HG02943 (cell line): Measurements from ENCODE around the gene LARP6.
"Not testable (repeated sequence)": the region's sequence is repeated elsewhere in the genome, so short reads cannot be mapped to it uniquely, and the experiment has no call there.

Experiments used
- ATAC-seq: cut with Tn5 transposase; IDR thresholded peaks from one replicate; pipeline ENCODE4 v1.9.1; 2021; ENCODE audit warnings: mild to moderate bottlenecking, low read depth, moderate library complexity; ENCODE audit not compliant: unreplicated experiment

Gene LARP6

DNA sequence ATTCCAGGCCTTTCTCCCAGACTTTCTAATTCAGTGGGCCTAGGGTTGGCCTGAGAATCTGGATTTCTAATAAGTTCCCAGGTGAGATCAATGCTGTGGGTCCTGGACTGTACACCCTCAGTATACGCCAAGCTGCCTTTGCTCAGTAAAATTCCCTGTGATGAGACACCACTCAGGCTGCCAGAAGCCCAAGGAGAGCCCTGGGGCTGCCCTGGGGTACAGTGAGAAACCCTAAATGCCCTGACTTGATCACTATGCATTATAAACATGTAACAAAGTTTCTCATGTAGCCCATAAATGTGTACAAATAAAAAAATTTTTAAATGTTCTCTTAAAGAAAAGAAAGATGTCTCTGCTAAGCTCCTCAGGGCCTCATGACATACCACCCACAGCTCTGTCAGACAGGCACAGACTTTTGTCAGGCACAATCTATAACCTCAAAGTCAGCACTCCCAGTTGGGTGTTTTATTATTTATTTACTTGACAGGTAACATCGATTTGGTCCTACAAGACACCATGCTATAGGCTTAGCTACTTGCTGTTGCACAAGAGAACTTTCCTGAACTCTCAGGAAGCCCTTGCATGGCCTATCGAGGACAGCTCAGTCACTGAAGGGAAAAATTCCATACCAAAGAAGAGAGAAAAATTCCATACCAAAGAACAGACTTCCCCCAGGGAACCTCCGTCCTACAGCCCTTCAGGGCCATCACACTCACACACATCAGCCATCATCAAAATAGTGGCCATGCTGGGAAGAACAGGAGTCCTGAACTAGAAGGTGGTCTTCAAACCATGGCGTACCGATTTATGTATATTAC is 22.7 kb downstream of the LARP6 start:
- no peak for ATAC-seq

DNA sequence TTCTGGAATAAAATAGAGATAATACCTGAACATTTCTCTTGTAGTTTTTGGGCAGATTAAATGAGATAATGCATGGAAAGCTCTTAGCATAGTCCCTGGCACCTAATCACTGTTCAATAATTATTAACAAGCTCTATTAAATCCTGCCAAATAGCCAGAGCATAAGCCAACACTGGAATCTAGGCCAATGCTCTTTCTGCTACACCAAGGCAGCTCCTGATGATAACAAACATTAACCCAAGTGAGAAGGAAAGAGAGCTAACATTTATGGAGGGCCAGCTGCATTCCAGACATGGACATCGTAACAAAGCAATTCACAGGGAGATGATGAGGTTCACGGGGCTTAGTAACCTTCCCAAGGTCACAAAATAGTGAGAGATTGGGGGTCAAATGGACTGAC is 23.3 kb downstream of the LARP6 start:
- ATAC-seq = no peak

DNA sequence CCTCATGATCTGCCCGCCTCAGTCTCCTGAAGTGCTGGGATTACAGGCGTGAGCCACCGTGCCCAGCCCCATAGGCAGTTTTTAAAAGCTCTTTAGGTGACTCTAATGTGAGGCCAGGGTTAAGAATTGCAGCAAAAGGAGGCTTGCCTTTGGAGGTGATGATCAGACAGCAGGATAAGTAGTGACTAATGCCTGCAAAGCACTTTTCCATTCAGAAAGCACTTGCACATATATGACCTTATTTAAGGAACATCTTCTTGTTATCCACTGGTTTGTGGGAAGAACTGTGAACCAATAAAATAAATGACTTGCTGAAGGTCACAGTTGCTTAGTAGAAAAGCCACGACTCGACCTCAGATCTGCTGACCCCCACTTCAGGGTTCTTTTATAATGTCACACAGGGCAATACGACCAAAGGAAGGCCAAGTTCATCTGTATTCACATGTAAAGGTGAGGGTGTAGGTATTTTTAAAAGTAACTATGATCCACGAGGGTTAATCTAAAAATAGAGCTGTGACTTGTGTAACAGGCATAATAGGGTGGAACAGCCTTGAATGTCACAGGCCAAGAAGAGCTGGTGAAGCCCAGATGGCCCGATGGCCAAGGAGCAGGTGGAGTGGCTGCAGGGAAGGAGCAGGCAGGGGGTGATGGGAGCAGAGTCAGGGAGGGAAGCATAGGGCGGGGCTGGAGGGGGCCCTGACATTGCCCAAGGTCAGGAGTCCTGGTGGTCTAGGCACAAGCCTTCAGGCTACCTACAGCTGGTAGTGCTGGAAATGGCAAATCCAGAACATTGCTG is 24.4 kb downstream of the LARP6 start:
- no peak for ATAC-seq

DNA sequence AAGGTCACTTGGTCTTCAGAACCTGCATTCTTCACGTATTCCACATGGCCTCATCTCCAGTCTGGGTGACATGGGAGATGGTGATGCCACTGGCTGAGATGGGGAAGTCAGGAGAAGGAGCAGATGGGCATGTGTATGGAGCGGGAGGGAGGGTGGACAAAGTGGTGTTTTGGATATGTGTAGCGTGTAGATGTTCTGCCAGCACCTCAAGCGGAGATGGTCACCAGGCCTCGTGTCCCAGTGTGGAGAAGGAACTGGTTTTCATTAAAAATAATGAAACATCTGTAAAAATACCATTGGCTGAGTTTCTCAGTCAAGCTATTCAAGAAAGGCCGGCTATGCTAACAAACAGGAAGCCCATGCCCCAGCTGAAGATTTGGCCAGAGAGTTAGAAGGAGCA is 26.2 kb downstream of the LARP6 start:
- no peak for ATAC-seq

- no peak for ATAC-seq
These were observed 27.3 kb downstream of the LARP6 start for GRCh38 chr15:70826634-70827033.

DNA sequence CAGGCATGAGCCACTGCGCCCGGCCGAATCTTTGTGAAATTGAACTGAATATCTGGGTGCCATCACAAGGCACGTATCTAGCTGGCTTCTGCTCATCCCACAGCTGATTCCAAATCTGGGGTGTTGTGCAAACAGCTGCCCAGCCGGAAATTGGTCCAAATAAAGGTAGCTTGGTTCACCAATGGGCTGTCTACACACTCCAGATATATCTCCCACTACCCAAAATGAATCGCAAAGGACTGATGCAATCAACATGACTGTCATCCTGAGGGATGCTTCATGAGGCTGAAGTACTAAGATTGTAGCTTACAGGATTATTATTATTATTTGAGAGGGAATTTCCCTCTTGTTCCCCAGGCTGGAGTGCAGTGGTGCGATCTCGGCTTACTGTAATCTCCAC is 28.1 kb downstream of the LARP6 start:
- ATAC-seq = no peak

DNA sequence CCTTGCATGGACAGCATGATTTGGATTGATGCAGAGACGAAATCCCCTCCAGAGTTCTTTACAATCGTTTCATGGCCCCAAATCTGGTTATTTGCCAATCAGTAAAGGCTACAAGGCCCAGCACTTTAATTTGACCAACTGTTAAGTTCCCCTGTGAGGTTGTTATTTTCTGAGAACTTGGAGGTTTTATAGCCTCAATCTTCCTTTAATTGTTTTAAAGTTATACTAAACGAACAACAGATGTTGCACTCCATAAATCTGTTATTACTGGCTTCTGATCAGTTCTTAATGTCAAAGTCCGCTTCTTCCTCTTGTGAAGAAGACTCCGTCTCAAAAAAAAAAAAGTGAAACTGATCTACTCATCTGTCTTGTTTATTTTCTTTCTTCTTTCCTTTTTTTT is 30.8 kb downstream of the LARP6 start:
- no peak for ATAC-seq

GRCh38 chr15:70820214-70820613 is 33.7 kb downstream of the LARP6 start:
- no peak for ATAC-seq

- no peak for ATAC-seq
These were observed 35.4 kb downstream of the LARP6 start for GRCh38 chr15:70818580-70818979.

DNA sequence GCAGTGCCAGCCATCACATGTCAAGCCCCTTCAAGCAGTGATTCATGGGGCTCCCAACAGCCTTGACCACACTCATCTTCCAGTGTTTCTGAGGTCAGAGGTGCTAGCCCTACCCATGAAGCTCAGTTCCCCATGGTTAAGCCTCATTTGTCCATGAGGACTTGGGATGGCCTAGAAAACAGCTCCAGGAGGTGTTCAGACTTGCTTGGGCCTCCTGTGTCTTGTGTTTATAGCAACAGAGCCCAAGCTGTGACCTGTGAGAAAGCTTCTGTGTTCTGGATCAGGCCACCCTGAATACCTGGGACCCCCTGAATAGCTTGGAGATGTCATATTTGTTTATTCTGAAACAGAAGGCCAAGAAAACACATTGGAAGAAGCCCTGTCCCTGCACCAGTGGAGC is 36.7 kb downstream of the LARP6 start:
- ATAC-seq = no peak

DNA sequence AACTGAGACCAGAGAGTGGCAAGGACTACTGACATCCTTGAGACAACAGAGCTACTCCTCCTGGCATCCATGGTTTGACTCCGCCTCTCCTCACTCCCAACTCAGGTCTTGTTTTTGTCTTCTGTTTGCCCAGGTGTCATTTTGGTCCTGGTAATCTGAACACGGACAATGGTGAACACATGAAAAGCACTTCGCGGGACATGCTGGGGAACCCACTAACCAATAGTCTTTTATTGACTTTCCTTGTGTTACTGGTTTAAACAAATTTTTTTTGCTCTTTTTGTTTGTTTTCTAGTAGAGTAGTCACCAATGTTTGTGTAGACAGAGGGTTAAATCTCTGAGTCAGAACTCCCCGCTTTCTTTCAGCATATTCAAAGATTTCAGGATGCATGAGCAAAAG is 38.4 kb downstream of the LARP6 start:
- ATAC-seq = no peak

DNA sequence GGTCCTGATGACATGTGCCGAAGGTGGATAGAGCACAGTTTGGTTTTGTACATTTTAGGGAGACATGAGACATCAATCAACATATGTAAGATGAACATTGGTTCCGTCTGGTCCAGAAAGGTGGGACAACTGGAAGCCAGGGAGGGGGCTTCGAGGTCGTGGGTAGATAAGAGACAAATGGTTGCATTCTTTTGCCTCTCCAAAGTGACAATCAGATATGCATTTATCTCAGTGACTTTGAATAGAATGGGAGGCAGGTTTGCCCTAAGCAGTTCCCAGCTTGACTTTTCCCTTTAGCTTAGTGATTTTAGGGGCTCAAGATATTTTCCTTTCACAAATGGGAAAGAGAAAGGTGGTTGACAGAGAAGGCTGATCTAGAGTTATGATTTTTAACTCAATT is 38.9 kb downstream of the LARP6 start:
- not testable (repeated sequence) for ATAC-seq

DNA sequence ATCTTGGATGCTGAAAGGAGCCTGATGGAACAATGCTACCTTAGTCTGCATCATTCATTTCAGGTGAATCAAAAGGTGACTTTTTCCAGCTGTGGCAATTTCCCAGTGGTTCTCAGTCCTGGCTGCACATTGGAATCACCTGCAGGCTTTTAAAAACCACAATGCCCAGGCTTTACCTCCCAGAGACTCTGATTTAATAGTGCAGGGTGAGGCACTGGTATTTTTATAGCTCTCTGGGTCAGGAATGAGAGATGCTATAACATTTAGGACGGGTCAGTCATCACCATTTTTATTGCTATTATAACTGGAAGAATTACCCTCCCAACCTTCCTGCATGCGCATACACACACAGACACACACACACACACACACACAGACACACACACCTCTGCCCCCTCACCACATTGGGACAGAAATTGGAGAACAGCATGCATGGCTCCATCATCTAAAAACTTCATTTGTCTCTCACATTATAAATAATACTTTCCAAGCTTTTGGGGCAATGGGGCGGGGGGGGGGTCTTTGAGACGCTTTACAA is 41.1 kb downstream of the LARP6 start:
- no peak for ATAC-seq

DNA sequence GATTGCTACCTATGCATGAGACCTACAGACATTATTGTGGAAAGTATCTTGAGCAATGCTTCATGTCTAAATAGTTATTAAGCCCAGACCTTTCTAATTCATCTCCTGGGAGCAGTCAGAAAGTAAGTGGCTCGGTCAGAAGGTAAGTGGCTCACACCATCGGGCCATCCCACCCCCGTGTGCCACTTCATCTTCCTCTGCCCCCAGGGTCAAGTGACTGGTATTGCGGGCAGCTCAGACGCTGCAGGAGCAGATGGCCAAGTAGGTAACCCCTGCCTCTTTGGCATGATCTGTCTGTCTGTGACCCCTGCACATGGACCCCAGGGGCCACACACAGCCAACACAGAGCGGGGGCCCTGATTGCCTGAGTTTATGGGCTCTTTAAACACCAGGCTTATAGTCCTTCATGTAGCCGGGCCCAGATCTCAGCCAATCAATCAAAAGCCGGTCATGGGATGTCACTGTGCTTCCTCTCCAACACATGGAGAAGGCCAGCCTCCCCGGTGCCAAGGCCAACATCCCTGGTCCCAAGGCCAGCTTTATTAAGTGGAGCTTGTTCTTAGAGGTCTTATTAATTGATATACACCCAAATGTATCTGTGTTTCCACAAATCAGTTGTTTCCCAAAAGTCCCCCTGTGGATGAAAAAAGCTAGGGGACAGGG is 42.9 kb downstream of the LARP6 start:
- ATAC-seq = no peak

DNA sequence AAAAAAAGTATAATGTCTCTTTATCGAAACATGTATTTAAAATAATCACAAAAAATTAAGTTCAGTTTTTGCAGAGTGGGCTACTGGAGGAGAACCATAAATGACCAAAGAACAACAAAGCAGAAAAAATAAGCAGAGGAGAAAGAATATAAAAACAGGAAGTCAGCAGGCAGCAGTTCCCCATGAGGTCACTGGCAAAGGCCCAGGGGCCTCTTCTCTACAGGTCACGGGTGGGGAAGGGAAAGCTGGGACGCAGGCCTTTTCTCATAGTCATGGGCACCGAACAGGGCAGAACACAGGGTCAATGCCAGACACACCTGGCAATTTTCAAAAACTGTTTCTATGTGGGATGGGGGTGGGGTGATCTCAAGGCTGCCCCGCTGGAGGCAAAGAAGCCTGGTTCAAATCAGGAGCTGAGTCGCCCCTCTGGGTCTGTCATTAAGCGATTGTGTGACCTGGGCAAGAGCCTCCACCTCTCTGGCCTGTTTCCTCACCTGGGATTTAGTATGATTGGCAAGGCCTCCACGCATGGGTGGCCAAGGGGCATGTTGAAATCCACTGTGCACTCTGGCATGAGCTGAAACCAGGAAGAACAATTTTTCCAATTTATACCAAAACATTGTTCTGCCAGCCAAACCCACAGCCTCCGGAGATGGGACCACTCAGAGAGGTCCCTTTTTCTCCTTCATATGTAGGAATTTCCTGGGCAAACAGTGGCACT is 46.8 kb downstream of the LARP6 start:
- no peak for ATAC-seq

GRCh38 chr15:70804388-70804787 is 49.6 kb downstream of the LARP6 start:
- ATAC-seq = not testable (repeated sequence)

DNA sequence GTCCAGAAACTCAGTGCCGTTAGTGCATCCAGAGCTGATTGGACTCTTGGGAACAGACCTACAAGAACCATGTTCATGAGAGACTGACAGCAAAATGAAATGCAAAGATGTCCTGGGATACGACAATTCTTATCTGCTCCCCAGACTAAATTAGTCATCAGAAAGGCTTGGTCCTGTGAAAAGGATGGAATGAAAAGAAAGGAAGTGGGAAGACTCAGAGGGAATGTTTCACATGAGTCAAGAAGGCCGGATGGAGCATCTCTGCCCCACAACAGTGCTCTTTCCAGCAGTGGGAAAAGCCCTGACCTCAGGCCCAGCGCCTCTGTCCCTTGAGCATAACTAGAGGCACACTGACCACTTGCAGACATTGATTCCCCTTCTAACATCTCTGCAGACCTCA is 51.3 kb downstream of the LARP6 start:
- ATAC-seq = no peak

- no peak for ATAC-seq
These were observed 52.8 kb downstream of the LARP6 start for GRCh38 chr15:70801109-70801508.

DNA sequence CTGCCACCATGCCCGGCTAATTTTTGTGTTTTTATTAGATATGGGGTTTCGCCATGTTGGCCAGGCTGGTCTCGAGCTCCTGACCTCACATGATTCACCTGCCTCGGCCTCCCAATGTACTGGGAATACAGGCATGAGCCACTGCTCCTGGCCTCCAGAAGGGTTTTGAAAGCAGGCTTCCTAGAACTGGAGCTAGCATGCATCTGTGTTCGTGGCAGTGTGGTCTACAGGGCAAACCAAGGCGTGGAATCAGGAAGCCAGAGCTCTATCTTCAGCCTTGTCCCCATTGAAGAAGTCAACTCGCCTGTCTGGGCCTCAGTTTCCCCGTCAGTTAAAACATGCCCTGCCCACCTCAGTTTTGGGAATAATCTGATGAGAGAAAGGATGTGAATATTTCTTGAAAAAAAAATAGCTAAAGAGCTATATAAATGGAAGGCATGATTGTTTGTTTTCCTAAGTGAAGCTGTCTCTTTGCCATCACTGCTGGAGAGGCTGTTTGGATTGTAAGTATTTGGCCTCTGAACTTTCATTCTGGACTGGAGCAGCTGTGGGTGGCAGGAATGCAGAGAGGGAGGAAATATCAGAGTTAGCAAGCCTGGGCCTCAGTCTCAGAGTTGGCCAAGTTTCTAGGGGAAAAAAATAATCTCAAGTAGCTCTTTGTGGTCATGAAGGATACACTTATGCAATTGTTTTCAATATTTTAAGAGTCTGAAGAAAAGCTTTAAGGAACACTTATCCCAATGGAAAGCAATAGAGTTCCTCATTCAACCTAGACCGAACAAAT is 54.1 kb downstream of the LARP6 start:
- ATAC-seq = no peak

- ATAC-seq = no peak
These were observed 56.5 kb downstream of the LARP6 start for GRCh38 chr15:70797464-70797863.
